ENCODE data around the gene KDM4B.

KDM4B gene

GRCh38 chr19:4986056-4986455, 17.1 kb downstream of the KDM4B start:
- no peak for DNase-seq

DNA sequence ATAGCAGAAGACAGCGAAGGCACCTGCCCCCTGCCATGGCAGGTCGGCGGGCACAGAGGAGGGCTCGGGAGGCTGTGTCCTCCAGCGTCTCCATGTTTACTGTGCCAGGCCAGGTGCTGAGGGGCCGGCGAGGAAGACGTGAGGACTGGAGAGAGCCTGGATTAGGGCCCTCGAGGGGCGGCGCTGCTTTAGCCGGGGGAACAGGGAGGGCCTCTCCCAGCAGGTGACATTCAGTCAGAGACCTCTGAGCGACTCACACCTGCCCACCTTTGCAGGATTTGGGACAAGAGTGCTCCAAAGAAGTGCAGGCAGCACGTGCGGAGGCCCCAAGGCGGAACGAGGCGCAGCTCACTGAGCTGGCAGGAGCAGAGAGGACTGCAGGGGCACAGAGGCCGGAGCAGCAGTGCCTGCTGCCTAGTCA, 17.6 kb downstream of the KDM4B start:
- no peak for DNase-seq

DNA sequence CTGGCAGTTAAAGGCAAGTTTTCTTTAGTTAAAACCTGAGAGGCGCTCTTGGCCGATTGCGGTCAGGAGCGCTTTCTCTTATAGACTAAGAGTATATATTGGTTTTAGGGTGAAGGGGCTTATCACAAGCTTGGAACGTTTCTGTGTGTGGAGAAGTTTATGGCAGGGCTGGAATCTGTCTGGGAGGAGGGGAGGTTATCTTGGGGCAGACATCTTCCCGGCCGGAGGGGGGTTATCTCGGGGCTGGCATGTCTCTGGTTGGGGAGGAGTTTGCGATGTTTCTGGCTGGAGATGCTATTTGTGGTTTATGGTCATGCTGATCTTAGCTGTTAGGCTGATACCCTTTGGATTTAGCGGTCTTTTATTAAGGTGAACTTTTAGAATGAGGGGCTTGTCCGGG, 18.3 kb downstream of the KDM4B start:
- no peak for DNase-seq

DNA sequence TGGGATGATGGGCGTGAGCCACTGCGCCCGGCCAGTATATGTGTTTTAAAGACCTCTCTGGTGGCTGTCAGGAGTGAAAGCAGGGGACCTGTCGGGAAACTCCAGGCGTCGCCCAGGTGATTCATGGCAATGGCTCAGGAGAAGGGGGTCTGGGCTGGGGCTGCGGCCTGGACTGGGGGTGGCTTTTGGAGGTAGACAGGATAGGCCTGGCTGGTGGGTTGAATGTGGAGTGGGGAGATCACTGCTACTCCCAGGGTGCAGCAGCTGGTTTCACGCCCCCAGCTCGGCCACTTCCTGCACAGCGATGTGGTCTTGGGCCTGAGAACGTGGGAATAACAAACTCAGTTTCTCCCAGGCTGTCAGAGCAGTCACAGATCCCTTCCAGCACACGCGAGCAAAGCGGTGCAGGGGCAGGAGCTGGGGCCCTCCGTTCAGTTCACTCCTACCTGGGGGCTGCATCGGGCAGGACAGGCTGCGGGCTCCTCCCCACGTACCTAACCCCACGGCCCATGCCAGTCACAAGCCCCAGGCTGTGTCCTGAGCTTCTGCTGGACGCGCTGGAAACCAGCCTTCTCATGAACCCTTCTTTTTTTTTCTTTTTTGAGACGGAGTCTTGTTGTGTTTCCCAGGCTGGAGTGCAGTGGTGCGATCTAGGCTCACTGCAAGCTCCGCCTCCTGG, 18.9 kb downstream of the KDM4B start:
- DNase-seq: no peak

DNA sequence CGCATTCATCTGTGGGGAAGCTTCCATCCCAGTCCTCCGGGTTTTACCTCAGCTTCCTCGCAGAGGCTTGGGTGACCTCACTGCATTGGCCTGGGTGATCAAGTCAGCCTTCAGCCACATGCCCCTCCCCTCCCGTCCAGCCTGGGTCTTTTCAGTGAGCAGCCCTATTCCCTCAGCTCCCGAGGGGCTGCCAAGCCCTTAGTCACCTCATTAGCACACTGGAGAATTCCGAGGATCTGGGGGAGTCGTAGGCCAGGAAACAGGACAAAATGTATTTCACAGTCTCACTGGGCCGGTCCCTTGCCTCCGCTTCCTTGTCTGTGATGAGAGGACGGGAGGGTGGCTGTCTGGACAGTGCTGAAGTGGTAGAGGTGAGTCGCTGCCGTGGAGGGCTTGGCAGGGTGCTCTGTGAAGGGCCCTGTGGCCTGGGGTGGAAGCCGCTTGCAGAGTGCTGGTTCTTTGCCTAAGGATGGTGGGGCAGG, 19.9 kb downstream of the KDM4B start:
- DNase-seq: no peak

- no peak for DNase-seq
These were observed 21.4 kb downstream of the KDM4B start for GRCh38 chr19:4990306-4990705.

DNA sequence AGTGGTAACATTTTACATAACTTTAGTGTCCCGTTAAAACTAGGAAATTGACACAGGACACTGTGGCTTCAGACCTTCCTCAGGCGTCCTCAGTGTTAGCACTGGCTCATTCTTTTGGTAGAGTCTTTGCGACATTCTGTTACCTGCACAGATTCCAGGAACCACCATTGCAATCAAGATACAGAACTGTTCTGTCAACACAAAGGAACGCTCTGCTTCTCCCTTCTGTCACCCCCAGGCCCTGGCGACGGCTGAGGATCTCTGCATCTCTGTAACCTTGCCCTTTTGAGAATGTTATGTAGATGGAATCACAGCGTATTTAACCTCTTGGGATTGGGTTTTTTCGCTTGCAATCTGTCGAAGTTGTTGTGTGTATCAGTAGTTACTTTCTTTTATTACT, 22.6 kb downstream of the KDM4B start:
- DNase-seq: no peak

GRCh38 chr19:4991996-4992698, 23.2 kb downstream of the KDM4B start:
- no peak for DNase-seq

DNA sequence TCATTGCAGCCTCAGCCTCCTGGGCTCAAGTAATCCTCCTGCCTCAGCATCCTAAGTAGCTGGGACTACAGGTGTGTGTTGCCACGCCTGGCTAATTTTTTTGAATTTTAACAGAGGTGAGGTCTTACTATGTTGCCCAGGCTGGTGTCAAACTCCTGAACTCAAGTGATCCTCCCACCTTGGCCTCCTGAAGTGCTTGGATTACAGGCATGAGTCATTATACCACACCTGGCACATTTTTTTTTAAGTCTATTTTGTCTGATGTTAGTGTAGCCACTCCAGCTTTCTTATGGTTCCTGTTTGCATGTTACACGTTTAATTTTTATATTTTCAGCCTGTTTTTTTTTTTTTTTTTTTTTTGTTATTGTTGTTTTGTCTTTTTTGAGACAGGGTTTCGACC, 24.8 kb downstream of the KDM4B start:
- DNase-seq: no peak

- no peak for DNase-seq
These were observed 27.8 kb downstream of the KDM4B start for GRCh38 chr19:4996701-4997100.

DNA sequence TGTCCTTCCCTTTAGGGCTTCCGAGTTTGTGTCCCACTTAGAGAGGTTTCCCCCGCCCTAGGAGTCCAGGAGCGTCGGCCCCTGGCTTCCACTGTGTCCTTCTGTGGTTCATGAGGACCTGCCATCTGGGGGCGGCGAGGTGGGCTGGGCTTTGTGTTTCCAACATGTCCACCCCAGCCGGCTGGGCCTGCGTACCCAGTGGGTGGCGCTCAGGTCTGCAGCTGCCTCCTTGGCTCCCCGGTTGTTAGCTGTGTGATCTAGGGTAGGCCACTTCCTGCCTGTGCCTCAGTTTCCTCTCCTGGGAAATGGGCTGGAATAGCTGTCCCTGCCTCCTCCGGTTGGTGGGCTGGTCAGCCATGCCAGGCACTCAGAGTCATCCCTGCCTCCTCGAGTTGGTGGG, 28.4 kb downstream of the KDM4B start:
- no peak for DNase-seq

GRCh38 chr19:5000120-5000611, 31.3 kb downstream of the KDM4B start:
- DNase-seq: no peak

GRCh38 chr19:5001615-5002014, 32.7 kb downstream of the KDM4B start:
- peak in 1 of 2 experiments; percentile 32 for DNase-seq

DNA sequence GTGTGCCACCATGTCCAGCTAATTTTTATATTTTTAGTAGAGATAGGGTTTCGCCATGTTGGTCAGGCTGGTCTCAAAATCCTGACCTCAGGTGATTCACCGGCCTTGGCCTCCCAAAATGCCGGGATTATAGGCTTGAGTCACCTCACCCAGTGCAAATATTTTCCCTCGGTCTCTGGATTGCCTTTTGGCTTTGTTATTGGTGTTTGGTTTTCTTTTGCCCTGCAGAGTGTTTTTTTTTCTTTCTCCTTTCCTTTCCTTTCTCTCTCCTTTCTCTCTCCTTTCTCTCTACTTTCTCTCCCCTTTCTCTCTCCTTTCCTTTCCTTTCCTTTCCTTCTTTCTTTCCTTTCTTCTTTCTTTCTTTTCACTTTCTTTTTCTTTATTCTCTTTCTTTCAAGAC, 33.2 kb downstream of the KDM4B start:
- no peak for DNase-seq

DNA sequence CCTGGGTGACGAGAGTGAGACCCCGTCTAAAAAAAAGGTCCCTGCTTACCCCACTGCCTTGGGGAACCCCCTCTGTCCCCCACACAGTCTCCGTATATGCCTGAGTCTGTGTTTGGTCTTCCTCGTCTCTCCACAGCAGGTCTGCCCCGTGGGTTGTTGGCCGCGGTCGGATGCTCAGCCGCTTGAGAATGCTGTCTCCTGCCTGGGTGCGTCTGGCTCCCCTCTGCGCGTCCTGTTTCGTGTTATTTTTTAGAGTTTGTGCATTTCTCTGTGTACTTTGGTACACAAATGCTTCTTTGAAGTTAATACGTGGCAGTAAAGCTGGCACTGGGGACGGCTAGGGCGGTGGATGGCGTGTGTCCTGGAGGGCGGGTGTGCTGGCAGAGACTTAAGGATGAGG, 34.9 kb downstream of the KDM4B start:
- no peak for DNase-seq

GRCh38 chr19:5005096-5005495, 36.2 kb downstream of the KDM4B start:
- no peak for DNase-seq

DNA sequence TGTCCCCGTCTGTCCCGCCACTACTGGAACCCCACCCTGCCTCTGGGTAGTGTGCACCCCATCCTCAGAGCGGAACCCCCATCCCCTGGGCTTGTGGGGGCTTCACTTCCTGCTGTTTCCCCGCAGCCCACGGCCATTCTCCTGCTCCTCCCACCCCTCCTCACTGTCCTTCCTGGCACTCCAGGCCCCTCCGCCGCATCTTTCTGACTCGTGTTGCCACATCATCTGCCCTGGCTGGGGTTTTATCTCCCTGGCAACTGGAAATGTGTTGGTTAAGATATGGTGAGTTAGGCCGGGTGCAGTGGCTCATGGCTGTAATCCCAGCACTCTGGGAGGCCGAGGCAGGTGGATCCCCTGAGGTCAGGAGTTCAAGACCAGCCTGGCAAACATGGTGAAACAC, 37.3 kb downstream of the KDM4B start:
- DNase-seq: no peak

GRCh38 chr19:5006821-5007220, 37.9 kb downstream of the KDM4B start:
- DNase-seq: no peak

DNA sequence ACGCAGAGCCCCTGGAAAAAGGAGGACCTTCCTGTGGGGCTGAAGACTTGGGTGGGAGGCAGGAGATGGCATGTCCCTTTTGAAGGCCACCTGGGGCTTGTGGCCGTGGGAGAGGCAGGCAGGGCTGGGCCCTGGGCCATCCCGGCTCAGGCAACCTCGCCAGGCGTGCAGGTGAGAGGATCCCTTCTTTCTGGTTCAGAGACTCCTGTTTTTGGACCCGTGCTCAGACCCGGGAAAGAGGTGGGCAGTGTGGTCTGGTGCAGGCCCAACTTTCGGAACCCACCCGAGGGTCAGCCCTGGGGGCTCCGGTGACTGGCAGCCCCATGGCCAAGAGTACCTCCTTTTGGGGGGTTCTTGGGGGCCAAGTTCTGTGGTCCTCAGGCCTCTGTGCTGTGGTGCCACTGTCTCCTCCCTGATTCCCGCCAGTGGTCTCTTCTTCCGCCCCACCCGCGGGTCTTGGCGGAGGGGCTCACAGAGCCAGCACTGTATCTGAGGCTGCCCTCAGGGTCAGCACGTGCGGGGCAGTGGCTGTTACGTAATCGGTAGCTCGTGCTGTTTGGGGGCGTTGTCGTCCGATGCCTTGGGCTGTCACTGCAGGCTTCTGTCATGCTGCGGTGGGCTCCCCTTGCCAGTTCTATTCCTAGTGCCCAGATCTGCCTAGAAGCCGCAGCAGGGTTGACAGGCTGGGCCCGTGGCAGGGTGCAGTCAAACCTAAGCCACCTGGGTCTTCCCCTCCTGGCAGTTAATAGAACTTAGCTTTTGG, 42.7 kb downstream of the KDM4B start:
- no peak for DNase-seq

DNA sequence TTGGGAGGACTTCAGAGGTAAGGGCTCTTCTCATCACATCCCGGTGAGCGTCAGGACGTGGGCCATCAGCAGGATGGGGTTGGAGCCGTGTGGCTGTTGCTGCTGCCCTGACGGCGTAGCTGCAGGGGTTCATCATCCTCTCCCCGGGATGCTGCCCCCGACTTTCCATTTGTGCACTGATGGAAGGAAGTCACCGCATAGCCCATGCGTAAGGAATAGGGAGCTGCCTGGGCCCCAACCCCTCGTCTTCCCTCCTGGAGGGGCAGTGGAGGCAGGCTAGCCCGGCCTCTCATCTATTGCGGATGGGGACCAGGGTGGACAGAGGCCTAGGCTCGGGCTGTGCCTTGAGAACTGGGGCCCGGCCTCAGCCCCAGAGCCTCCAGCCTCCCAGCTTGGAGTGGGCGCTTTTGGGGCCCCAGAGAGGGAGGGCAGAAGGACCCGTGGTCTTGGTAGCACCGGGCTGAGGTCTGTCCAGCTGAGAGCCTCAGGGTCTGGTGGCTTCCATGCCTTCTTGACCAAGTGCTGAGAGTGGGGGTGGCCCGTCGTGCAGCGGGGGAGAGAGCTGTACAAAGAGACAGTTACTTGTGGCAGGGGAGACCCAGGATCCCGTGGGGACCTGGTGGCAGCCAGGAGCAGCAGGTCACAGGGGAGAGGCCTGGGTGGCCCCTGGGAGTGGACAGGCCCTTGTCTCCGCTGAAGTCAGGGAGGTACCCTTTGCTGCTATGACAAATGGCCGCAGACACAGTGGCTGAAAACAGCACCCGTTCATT, 44.0 kb downstream of the KDM4B start:
- DNase-seq: no peak

DNA sequence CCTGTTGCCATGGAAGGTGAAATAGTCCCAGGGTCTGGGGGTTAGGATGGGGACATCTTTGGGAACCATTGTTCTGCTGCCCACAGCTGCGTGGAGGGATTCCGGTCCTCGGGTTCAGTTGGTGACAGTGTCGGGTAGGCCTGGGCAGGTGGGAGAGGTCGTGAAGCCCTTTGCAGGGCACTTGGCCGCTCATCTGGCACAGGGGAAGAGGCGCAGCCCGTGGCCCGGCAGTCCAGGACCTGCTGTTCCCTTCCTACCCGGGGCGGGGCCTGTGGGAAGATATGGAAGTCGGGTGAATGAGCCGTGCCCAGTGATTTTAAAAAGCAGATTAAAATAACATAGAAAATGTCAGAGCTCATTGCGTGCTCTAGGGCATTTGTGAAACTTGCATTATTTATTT, 44.8 kb downstream of the KDM4B start:
- DNase-seq: no peak

GRCh38 chr19:5014941-5015340, 46.0 kb downstream of the KDM4B start:
- DNase-seq: no peak

DNA sequence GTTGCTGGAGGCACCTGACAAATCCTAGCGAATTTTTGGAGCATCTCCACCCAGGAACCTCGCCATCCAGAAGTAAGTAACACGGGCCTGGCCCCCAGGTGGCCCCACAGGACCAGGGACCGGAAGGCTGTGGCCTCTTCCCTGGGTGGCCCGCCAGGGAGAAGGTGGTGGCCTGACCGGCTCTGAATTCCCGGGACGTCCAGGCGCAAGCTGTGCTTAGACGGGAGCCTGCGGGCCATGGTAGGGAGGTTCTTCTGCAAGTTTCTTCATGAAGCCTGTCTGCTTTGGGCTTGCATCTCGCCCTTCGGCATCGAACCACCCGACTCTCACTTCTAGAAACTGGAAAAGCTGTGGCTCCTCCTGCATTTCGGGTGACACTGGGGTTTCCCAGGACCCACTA, 47.4 kb downstream of the KDM4B start:
- no peak for DNase-seq

All from SW 1271 (cell line).